ENCODE data around the gene HPGDS. TPM values are rescaled to one million over a fixed set of nuclear protein-coding genes. Genes with fewer than 3 reads are reported as not detected.

The HPGDS gene
- total RNA-seq, 2 experiments from 2014 or later: not detected

DNA sequence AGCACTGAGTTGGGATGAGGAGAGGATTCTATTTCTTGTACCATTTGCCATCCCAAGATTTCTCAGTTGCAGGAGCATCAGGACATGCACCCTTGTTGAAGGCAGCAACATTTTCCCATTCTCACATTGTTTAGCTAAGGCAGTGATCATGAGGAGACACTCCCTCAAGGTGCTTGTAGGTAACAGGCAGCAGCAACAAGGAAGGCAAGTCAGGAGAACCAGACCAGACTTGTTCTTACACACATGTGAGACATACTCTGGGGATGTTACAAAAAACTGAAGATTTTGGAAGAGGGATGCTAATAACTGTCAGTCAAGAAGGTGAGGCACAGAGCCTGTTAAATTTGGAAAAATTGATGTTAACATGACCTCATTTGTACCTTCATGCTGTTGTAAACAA is 15.5 kb upstream of the HPGDS start:
- Histone ChIP-seq H3K36me3 (ENCODE audit: insufficient read depth, low read length) (no peaks in the 10 kb centered on the region), H3K4me3 (ENCODE audit: low read length) (no peak overlapping the region), H3K9me3 (ENCODE audit: control insufficient read depth in 1 of 2, insufficient read depth in 1 of 2, low read length in 2 of 2) (no peaks in the 10 kb centered on the region), H3K27me3 (ENCODE audit: control insufficient read depth in 1 of 2, insufficient read depth in 2 of 2, low read length in 2 of 2) (no peaks in the 10 kb centered on the region), H3K4me1 (ENCODE audit: insufficient read depth, low read length) (no peaks in the 10 kb centered on the region), H3K27ac (ENCODE audit: low read depth in 1 of 2, low read length in 2 of 2) (no peak overlapping the region)
- Mint-ChIP-seq H3K4me3 (no peak overlapping the region), H3K36me3 (ENCODE audit: low read depth) (no peaks in the 10 kb centered on the region), H3K4me1 (ENCODE audit: low read depth) (no peaks in the 10 kb centered on the region), H3K27ac (no peak overlapping the region), H3K27me3 (no peaks in the 10 kb centered on the region), H3K9me3 (no peaks in the 10 kb centered on the region)
- ChIA-PET POLR2A (no interaction called here), CTCF (no interaction called here)
- DNase-seq (no peak), ATAC-seq (ENCODE audit: poor library complexity) (no peak)
- intact Hi-C loops (cut with DNase I, micrococcal nuclease): no loop called here
- TF ChIP-seq, protein P1, sequence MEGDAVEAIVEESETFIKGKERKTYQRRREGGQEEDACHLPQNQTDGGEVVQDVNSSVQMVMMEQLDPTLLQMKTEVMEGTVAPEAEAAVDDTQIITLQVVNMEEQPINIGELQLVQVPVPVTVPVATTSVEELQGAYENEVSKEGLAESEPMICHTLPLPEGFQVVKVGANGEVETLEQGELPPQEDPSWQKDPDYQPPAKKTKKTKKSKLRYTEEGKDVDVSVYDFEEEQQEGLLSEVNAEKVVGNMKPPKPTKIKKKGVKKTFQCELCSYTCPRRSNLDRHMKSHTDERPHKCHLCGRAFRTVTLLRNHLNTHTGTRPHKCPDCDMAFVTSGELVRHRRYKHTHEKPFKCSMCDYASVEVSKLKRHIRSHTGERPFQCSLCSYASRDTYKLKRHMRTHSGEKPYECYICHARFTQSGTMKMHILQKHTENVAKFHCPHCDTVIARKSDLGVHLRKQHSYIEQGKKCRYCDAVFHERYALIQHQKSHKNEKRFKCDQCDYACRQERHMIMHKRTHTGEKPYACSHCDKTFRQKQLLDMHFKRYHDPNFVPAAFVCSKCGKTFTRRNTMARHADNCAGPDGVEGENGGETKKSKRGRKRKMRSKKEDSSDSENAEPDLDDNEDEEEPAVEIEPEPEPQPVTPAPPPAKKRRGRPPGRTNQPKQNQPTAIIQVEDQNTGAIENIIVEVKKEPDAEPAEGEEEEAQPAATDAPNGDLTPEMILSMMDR (IDR thresholded peaks at IDR 0.05): no peak

DNA sequence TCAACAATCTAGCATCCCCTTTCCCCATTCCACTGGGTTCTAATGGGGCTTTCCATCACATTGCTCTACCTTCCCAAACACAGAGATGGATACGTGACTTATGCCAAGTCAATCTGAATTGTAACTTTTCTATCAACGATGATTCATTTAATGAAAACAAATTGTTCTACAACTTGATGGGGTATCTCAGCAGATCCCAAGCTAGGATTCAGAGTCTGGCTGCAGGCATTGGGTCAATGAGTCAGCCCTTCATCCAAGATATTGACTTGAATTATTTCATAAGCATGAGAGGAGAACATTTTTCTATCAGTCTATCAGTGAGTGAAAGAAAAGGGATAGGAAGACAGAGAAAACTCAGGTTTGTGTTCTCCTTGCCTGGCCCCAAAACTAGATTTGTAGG is 15.0 kb upstream of the HPGDS start:
- Mint-ChIP-seq H3K4me3 (no peak overlapping the region), H3K27me3 (no peaks in the 10 kb centered on the region), H3K36me3 (ENCODE audit: low read depth) (no peaks in the 10 kb centered on the region), H3K27ac (no peak overlapping the region), H3K9me3 (no peaks in the 10 kb centered on the region), H3K4me1 (ENCODE audit: low read depth) (no peaks in the 10 kb centered on the region)
- ATAC-seq (ENCODE audit: poor library complexity) (no peak), DNase-seq (no peak)
- Histone ChIP-seq H3K36me3 (ENCODE audit: insufficient read depth, low read length) (no peaks in the 10 kb centered on the region), H3K27me3 (ENCODE audit: control insufficient read depth in 1 of 2, insufficient read depth in 2 of 2, low read length in 2 of 2) (no peaks in the 10 kb centered on the region), H3K9me3 (ENCODE audit: control insufficient read depth in 1 of 2, insufficient read depth in 1 of 2, low read length in 2 of 2) (no peaks in the 10 kb centered on the region), H3K4me1 (ENCODE audit: insufficient read depth, low read length) (no peaks in the 10 kb centered on the region), H3K27ac (ENCODE audit: low read depth in 1 of 2, low read length in 2 of 2) (no peak overlapping the region), H3K4me3 (ENCODE audit: low read length) (no peak overlapping the region)
- ChIA-PET POLR2A (no interaction called here), CTCF (no interaction called here)
- TF ChIP-seq, protein P1 (IDR thresholded peaks at IDR 0.05): no peak
- intact Hi-C loops (cut with DNase I, micrococcal nuclease): no loop called here

DNA sequence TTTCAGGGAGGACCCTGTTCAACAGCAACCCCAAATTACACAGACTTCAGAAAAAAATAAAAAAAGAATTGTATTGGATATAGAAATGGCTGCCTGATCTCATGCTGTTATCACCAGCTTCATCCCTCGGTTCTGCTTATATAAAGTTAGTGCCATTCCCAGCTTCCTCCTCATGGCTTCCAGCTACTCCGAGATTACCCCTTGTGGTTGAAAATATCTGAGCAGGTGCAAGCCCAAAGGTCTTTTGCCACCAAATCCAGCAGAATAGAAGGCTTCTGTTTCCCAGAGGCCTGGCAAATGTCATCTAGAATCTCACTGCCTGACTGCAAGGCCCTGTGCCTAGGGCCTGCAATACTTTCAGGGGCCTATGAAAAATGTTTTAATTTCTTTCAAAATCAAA is 13.8 kb upstream of the HPGDS start:
- intact Hi-C loops (cut with DNase I, micrococcal nuclease): no loop called here
- Histone ChIP-seq H3K27ac (ENCODE audit: low read depth in 1 of 2, low read length in 2 of 2) (no peak overlapping the region), H3K9me3 (ENCODE audit: control insufficient read depth in 1 of 2, insufficient read depth in 1 of 2, low read length in 2 of 2) (no peaks in the 10 kb centered on the region), H3K4me1 (ENCODE audit: insufficient read depth, low read length) (no peaks in the 10 kb centered on the region), H3K27me3 (ENCODE audit: control insufficient read depth in 1 of 2, insufficient read depth in 2 of 2, low read length in 2 of 2) (no peaks in the 10 kb centered on the region), H3K4me3 (ENCODE audit: low read length) (no peak overlapping the region), H3K36me3 (ENCODE audit: insufficient read depth, low read length) (no peaks in the 10 kb centered on the region)
- no peaks in the 10 kb centered on the region for H3K27me3 Mint-ChIP-seq
- H3K27ac Mint-ChIP-seq: no peak overlapping the region
- H3K9me3 Mint-ChIP-seq: no peaks in the 10 kb centered on the region
- ChIA-PET CTCF (no interaction called here), POLR2A (interaction anchor here (0.5 kb wide), 1 partner anchor 704 kb away, joined by 3 read pairs; no protein-coding TSS in a partner anchor)
- no peak overlapping the region for H3K4me3 Mint-ChIP-seq
- H3K4me1 Mint-ChIP-seq (ENCODE audit: low read depth): peaks cover 11% of the 10 kb centered on the region
- TF ChIP-seq, protein P1 (IDR thresholded peaks at IDR 0.05): no peak
- no peaks in the 10 kb centered on the region for H3K36me3 Mint-ChIP-seq (ENCODE audit: low read depth)
- ATAC-seq (ENCODE audit: poor library complexity) (no peak), DNase-seq (no peak)

Data from CD4-positive, alpha-beta T cell (primary cell).